GM13977 (cell line): Measurements from ENCODE around the gene ADGRG2.

ENCODE experiments used
- DNase-seq: peaks from one replicate; pipeline ENCODE4 v3.0.0; 2012; ENCODE audit warnings: low spot score
- in situ Hi-C: fragments of 300-500 bp; cut with MboI; formaldehyde crosslinking; loops from one replicate; pipeline ENCODE4 v1.12.0; 2022; ENCODE audit warnings: low sequenced_read_pairs, low pct_unique_long_range_greater_than_20kb, mixed read lengths, inconsistent platforms; ENCODE audit not compliant: unreplicated experiment
- TF ChIP-seq, protein P1 (sequence below): IDR thresholded peaks from 2 replicates; pipeline ENCODE4 v1.5.1; 2012; ENCODE audit warnings: mild to moderate bottlenecking, control low read depth; ENCODE audit not compliant: insufficient read depth; ENCODE audit errors: extremely low read depth, missing control alignments

The ADGRG2 gene

DNA sequence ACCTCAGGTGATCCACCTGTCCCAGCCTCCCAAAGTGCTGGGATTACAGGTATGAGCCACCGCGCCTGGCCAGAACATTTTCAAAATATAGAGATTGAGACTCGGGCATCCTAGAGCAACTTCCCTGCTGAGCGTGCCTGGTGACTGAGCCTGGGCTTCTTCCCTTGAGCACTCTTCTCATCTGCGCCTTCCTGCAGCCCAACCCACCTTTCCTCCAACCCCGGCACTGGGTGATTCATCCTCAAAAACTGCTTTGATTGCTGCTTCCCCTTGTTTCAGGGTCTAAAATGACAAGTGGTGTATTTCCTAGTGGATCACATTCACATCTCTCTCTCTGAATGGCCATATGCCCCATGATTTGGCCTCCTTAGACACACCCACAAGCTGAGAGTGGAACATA is 176.1 kb downstream of the ADGRG2 start:
- DNase-seq: no peak
- in situ Hi-C loops: no loop called here
- TF ChIP-seq, protein P1, sequence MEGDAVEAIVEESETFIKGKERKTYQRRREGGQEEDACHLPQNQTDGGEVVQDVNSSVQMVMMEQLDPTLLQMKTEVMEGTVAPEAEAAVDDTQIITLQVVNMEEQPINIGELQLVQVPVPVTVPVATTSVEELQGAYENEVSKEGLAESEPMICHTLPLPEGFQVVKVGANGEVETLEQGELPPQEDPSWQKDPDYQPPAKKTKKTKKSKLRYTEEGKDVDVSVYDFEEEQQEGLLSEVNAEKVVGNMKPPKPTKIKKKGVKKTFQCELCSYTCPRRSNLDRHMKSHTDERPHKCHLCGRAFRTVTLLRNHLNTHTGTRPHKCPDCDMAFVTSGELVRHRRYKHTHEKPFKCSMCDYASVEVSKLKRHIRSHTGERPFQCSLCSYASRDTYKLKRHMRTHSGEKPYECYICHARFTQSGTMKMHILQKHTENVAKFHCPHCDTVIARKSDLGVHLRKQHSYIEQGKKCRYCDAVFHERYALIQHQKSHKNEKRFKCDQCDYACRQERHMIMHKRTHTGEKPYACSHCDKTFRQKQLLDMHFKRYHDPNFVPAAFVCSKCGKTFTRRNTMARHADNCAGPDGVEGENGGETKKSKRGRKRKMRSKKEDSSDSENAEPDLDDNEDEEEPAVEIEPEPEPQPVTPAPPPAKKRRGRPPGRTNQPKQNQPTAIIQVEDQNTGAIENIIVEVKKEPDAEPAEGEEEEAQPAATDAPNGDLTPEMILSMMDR: no peak

DNA sequence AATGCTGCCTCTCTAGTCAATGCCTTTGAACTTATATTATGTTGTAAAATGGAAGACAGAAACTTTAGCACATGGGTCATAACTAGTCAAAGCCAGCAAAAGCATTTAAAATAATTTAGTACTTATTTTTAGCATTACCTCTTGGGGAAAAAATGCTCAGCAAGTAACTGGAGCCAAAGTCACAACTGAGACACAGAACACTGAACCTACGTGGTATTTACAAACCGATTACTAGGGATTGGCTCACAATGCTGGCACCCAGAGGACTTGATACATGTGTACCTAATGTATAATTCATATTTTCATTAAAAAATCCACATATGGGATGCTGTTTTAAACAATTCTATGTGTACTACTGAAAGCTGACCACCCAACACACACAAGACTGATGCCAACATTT is 176.8 kb downstream of the ADGRG2 start:
- TF ChIP-seq, protein P1: no peak
- DNase-seq: no peak
- in situ Hi-C loops: no loop called here

GRCh38 chrX:18944482-18944881 is 177.8 kb downstream of the ADGRG2 start:
- no peak for DNase-seq
- TF ChIP-seq, protein P1: no peak
- in situ Hi-C loops: no loop called here

GRCh38 chrX:18941896-18942295 is 180.4 kb downstream of the ADGRG2 start:
- in situ Hi-C loops: no loop called here
- TF ChIP-seq, protein P1: no peak
- no peak for DNase-seq
